ENCODE data around the gene EYS. TPM values are rescaled to one million over a fixed set of nuclear protein-coding genes. Genes with fewer than 3 reads are reported as not detected.
A peak's percentile ranks its signal among the peaks of the same experiment; 100 is the strongest.
"Not testable (repeated sequence)": the region's sequence is repeated elsewhere in the genome, so short reads cannot be mapped to it uniquely, and the experiment has no call there.

EYS gene
- polyA plus RNA-seq, 2 of the 4 experiments (the other 2 are of a cell fraction): 0.03 to 0.06 TPM

- WGBS (ENCODE audit: missing lambda C conversion rate): 37% methylated on average over 10 of the region's 10 CpGs
- ChIA-PET CTCF (interaction anchor here (0.9 kb wide), 1 partner anchor 8 kb away, joined by 3 read pairs; no protein-coding TSS in a partner anchor), POLR2A (no interaction called here)
- TF ChIP-seq HOXB5 (CRISPR knock-in tag; IDR thresholded peaks at IDR 0.05) (no peak), JUNB (IDR thresholded peaks at IDR 0.05) (no peak), CHD2 (IDR thresholded peaks at IDR 0.05; ENCODE audit: low read length, partially characterized antibody) (no peak), ZSCAN20 (CRISPR knock-in tag; IDR thresholded peaks at IDR 0.05) (no peak), ZFP36 (IDR thresholded peaks at IDR 0.05; ENCODE audit: borderline replicate concordance, partially characterized antibody) (no peak), RARB (CRISPR knock-in tag; IDR thresholded peaks at IDR 0.05) (no peak), MAFK (IDR thresholded peaks at IDR 0.05; ENCODE audit: partially characterized antibody) (no peak), ZC3H11A (IDR thresholded peaks at IDR 0.05) (no peak), EP300 (IDR thresholded peaks at IDR 0.05) (no peak), MAZ (IDR thresholded peaks at IDR 0.05; ENCODE audit: borderline replicate concordance, low read depth, low read length) (no peak), MAX (IDR thresholded peaks at IDR 0.05) (no peak)
- TF ChIP-seq, protein P1, sequence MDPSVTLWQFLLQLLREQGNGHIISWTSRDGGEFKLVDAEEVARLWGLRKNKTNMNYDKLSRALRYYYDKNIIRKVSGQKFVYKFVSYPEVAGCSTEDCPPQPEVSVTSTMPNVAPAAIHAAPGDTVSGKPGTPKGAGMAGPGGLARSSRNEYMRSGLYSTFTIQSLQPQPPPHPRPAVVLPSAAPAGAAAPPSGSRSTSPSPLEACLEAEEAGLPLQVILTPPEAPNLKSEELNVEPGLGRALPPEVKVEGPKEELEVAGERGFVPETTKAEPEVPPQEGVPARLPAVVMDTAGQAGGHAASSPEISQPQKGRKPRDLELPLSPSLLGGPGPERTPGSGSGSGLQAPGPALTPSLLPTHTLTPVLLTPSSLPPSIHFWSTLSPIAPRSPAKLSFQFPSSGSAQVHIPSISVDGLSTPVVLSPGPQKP (IDR thresholded peaks at IDR 0.05; ENCODE audit: low read depth, low read length): no peak
- TF ChIP-seq, protein P2, sequence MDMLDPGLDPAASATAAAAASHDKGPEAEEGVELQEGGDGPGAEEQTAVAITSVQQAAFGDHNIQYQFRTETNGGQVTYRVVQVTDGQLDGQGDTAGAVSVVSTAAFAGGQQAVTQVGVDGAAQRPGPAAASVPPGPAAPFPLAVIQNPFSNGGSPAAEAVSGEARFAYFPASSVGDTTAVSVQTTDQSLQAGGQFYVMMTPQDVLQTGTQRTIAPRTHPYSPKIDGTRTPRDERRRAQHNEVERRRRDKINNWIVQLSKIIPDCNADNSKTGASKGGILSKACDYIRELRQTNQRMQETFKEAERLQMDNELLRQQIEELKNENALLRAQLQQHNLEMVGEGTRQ (IDR thresholded peaks at IDR 0.05): no peak
- ATAC-seq (no peak), FAIRE-seq (no peak), DNase-seq (ENCODE audit: low read depth in 1 of 2, low spot score in 1 of 2) (no peak)
- Histone ChIP-seq H3K4me1 (no peaks in the 10 kb centered on the region), H3K4me2 (no peak overlapping the region), H3K27ac (no peak overlapping the region), H3K9me3 (no peaks in the 10 kb centered on the region), H3K4me3 (no peak overlapping the region)
These were observed 1809.1 kb downstream of the EYS start for GRCh38 chr6:63897952-63898351.

- ATAC-seq (no peak), FAIRE-seq (no peak), DNase-seq (ENCODE audit: low read depth in 1 of 2, low spot score in 1 of 2) (no peak)
- Histone ChIP-seq H3K4me3 (no peak overlapping the region), H3K27ac (no peak overlapping the region), H3K4me2 (no peak overlapping the region), H3K9me3 (no peaks in the 10 kb centered on the region), H3K4me1 (no peaks in the 10 kb centered on the region)
- WGBS (ENCODE audit: missing lambda C conversion rate): 75% methylated on average over 3 of the region's 3 CpGs
- no peak for TF ChIP-seq MAZ (IDR thresholded peaks at IDR 0.05; ENCODE audit: borderline replicate concordance, low read depth, low read length)
- TF ChIP-seq EHMT2 (IDR thresholded peaks at IDR 0.05; ENCODE audit: low read depth): no peak
- no peak for TF ChIP-seq ESRRA (IDR thresholded peaks at IDR 0.05; ENCODE audit: borderline replicate concordance, low read length)
- no peak for TF ChIP-seq CEBPB (IDR thresholded peaks at IDR 0.05)
- no peak for TF ChIP-seq EHF (CRISPR knock-in tag; IDR thresholded peaks at IDR 0.05)
- TF ChIP-seq JUNB (IDR thresholded peaks at IDR 0.05): no peak
- no peak for TF ChIP-seq MAFK (IDR thresholded peaks at IDR 0.05; ENCODE audit: partially characterized antibody)
- TF ChIP-seq, protein P2 (IDR thresholded peaks at IDR 0.05): no peak
- no peak for TF ChIP-seq CHD4 (IDR thresholded peaks at IDR 0.05; ENCODE audit: borderline replicate concordance)
- no peak for TF ChIP-seq KDM1A (IDR thresholded peaks at IDR 0.05; ENCODE audit: low read depth)
- POLR2A ChIA-PET: no interaction called here
- CTCF ChIA-PET: no interaction called here
These were observed 1809.6 kb downstream of the EYS start for GRCh38 chr6:63897459-63897858.

- TF ChIP-seq MAFK (IDR thresholded peaks at IDR 0.05; ENCODE audit: partially characterized antibody) (peak; percentile 20), ZNF302 (CRISPR knock-in tag; IDR thresholded peaks at IDR 0.05) (no peak)
- CTCF ChIA-PET: no interaction called here
- no peak for FAIRE-seq
These were observed 1818.6 kb downstream of the EYS start for GRCh38 chr6:63888416-63888815.

DNA sequence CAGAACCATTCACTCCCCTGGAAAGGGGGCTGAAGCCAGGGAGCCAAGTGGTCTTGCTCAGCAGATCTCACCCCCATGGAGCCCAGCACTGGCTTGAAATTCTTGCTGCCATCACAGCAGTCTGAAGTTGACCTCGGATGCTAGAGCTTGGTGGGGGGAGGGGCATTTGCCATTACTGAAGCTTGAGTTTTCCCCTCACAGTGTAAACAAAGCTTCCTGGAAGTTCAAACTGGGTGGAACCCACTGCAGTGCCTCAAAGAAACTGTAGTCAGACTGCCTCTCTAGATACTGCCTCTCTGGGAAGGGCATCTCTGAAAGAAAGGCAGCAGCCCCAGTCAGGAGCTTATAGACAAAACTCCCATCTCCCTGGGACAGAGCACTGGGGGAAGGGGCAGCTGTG lies 1819.2 kb downstream of the EYS start:
- H3K27ac ChIP-seq; CTCF ChIA-PET; POLR2A ChIA-PET; H3K9me3 ChIP-seq; DNase-seq (ENCODE audit: low read depth in 1 of 2, low spot score in 1 of 2); H3K4me3 ChIP-seq; ATAC-seq; FAIRE-seq; H3K4me1 ChIP-seq; H3K4me2 ChIP-seq: not testable (repeated sequence)
- 0% methylated on average over 1 of the region's 1 CpG for WGBS (ENCODE audit: missing lambda C conversion rate)

More at GRCh38 chr6:63888416-63888815, 1818.6 kb downstream of the EYS start:
- DNase-seq (ENCODE audit: low read depth in 1 of 2, low spot score in 1 of 2) (no peak), ATAC-seq (no peak)
- Histone ChIP-seq H3K27ac (no peak overlapping the region), H3K4me1 (no peaks in the 10 kb centered on the region), H3K9me3 (no peaks in the 10 kb centered on the region), H3K4me2 (no peak overlapping the region), H3K4me3 (no peak overlapping the region)
- WGBS (ENCODE audit: missing lambda C conversion rate): 45% methylated on average over 5 of the region's 5 CpGs
- POLR2A ChIA-PET: no interaction called here

Data from A549 (cell line).